HT1080 (cell line): ENCODE measurements around the gene RPS25. TPM values are rescaled to one million over a fixed set of nuclear protein-coding genes. Genes with fewer than 3 reads are reported as not detected.
"Not testable (repeated sequence)": the region's sequence is repeated elsewhere in the genome, so short reads cannot be mapped to it uniquely, and the experiment has no call there.

ENCODE experiments used
- DNase-seq: peaks from one replicate; pipeline ENCODE4 v3.0.0-alpha.2; 2015; ENCODE audit warnings: low read depth
- small RNA-seq: library from RNA; depleted of rRNA; stranded (forward); fragments of <200 nt; gene quantifications from one replicate; pipeline ENCODE3, GENCODE V24; 2014
- total RNA-seq: library from RNA; depleted of rRNA; stranded (reverse); fragments of >200 nt; shearing (Covaris generic); gene quantifications from 2 replicates; pipeline ENCODE4 v1.2.3, GENCODE V29; 2014; rRNA removed

The RPS25 gene
- total RNA-seq, 1 experiment from 2014 or later, result 778 TPM

DNA sequence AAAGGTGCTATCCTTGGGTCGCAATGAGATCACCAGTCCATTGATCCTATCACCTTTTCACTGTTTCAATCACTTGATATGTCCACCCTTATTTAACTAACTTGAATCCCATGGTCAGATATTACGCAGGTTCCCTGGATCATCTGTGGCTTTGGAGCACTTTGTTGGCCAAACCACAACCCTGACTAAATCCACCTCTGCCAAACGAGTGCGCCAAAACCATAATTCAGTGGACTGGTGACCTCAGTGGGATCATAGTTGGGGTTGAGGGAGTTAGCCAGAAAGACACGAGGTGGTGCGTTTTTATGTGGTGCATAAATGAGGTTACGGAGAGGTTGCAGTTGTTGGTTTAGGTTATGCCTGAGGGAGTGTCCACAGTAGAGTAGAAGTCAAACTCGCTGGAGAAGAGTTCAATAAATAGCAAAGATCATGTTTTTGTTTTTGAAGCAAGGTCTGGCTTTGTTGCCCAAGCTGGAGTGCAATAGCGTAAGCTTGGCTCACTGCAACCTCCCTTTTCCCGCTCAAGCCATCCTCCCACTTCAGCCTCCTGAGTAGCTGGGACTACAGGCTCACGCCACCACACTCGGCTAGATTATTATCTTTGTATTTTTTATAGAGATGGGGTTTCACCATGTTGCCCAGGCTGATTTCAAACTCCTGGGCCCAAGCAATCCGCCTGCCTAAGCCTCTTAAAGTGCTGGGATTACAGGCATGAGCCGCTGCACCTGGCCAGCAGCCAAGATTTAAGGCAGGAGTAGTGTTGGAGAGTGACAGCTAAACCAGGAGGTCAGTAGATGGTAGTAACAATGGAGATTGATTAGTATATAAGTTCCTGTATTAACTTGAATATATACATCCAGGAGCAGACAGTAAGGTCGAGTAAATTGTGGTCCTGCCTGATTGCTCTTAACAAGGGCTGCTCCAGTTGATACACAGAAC lies 42.1 kb downstream of the RPS25 start:
- no peak for DNase-seq

DNA sequence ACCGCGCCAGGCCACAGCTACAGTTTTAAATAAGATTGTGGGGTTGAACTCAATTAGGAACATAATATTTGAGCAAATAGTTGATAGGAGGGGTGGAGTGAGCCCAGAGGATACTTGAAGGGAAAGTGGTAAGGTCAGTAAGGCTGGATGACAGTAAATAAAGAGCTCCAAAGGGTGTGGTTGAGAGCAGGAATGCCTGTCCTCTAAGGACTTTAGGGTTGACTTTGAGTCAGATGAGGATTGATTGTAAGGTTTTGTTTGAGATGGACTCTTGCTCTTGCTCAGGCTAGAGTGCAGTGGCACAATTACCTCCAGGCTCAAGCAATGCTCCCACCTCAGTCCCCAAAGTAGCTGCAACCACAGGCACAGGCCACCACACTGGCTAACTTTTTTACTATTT lies 44.2 kb downstream of the RPS25 start:
- DNase-seq, result no peak

GRCh38 chr11:118971646-118972045 lies 46.5 kb downstream of the RPS25 start, which contains the start of gene FOXR1:
Gene FOXR1, plus strand, starts transcription at chr11:118971761. Its CDS starts 171 bp downstream, at chr11:118971932.
- no peak for DNase-seq

- DNase-seq, result not testable (repeated sequence)
These were observed 48.6 kb downstream of the RPS25 start for GRCh38 chr11:118969508-118969907.

Small RNA genes lying within 50 kb of the gene (small RNA-seq; reads per million reads assigned to genes)
- gene AP003392.2, result not detected
- not detected for gene RF00017
- not detected for gene RF00019

Other genes starting within 250 kb of the RPS25 start
- 34.4 and 55.5 TPM in 2 replicates for gene DDX6, start 227.2 kb downstream of the RPS25 start, total RNA-seq
- not detected in 2 replicates for gene CXCR5, start 134.5 kb downstream of the RPS25 start, total RNA-seq
- 22.5 and 24.8 TPM in 2 replicates for gene BCL9L, start 92.4 kb downstream of the RPS25 start, total RNA-seq
- not detected in 2 replicates for gene UPK2, start 62.0 kb downstream of the RPS25 start, total RNA-seq
- not detected in 2 replicates for gene FOXR1, start 46.6 kb downstream of the RPS25 start, total RNA-seq
- 12.4 and 14.1 TPM in 2 replicates for gene CENATAC, start 20.2 kb downstream of the RPS25 start, total RNA-seq
- 154 and 181 TPM in 2 replicates for gene TRAPPC4, start 423 bp upstream of the RPS25 start, total RNA-seq
- 26.6 and 32.1 TPM in 2 replicates for gene SLC37A4, start 12.5 kb upstream of the RPS25 start, total RNA-seq
- 123 and 139 TPM in 2 replicates for gene HYOU1, start 38.9 kb upstream of the RPS25 start, total RNA-seq
- 24.9 and 29.0 TPM in 2 replicates for gene VPS11, start 49.5 kb upstream of the RPS25 start, total RNA-seq
- gene HMBS, start 66.5 kb upstream of the RPS25 start, total RNA-seq, result 6.1 and 9.3 TPM in 2 replicates
- 35.0 and 46.0 TPM in 2 replicates for gene DPAGT1, start 83.5 kb upstream of the RPS25 start, total RNA-seq
- gene C2CD2L, start 89.0 kb upstream of the RPS25 start, total RNA-seq, result 17.2 and 17.8 TPM in 2 replicates
- gene HINFP, start 103.2 kb upstream of the RPS25 start, total RNA-seq, result 17.9 and 18.2 TPM in 2 replicates
- gene ABCG4, start 130.7 kb upstream of the RPS25 start, total RNA-seq, result not detected in 2 replicates
- gene NLRX1, start 150.4 kb upstream of the RPS25 start, total RNA-seq, result 11.0 and 11.3 TPM in 2 replicates
- gene NHERF4, start 167.1 kb upstream of the RPS25 start, total RNA-seq, result not detected in 2 replicates
- gene CBL, start 188.0 kb upstream of the RPS25 start, total RNA-seq, result 9.3 and 12.0 TPM in 2 replicates